ENCODE data around the gene PHF2. TPM values are rescaled to one million over a fixed set of nuclear protein-coding genes. Genes with fewer than 3 reads are reported as not detected.

Gene PHF2
- total and polyA plus RNA-seq, 2 experiments from 2014 or later, result 4.3 to 11.8 TPM

DNA sequence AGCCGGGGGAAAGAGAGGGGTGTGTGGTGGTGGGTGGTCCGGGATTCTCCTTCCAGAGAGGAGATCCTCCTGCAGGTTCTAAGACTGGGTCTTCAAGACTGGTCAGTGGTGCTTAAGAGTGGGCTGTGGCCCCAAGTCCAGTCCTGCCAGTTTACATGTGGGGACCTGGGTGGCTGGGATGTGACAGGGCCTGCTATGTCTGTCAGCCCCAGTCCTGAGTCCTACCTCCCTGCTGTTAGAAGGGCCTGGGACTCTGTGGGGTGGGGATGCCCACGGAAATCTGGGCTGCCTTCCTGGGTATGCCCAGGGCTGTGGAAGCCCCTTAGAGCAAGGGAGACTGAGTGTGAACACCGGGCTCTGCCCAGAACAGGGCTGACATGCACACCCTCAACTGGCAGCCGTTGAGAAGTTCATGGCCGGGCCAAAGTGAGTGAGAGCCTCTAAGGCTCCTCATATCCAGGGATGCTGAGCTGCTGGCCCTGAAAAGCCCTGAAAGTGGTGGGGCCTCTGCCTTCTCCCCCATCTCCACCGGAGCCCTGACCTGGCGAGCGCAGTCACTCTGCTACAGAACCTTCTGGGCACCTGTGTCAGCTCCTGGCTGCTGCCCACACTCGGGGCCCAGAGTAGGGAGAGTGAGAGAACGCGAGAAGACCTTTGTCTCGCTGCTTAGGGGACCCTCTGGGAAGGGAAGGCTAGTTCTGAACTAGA lies 1.7 kb downstream of the PHF2 start:
- peaks cover 51% of the 10 kb centered on the region for H3K4me1 Mint-ChIP-seq
- 0 out of 3 replicates have a peak, but pooled peaks cover 3% of the 10 kb centered on the region for H3K36me3 Mint-ChIP-seq (ENCODE audit: low read depth)
- H3K4me2 ChIP-seq, result peak overlapping the region; percentile 90
- peak overlapping the region; percentile 68 for H3K4me3 ChIP-seq
- H3K27me3 ChIP-seq (ENCODE audit: insufficient read depth), result peaks cover 23% of the 10 kb centered on the region; the same call in 1 of the 2 replicates
- H3K27ac ChIP-seq (ENCODE audit: low read depth), result no peak overlapping the region
- H3F3A ChIP-seq (replicated peaks; ENCODE audit: low read depth), result peaks cover 6% of the 10 kb centered on the region; the same call in 1 of the 2 replicates
- H2AFZ ChIP-seq, result peak overlapping the region; percentile 76; the same call in 1 of the 2 replicates
- no peaks in the 10 kb centered on the region for H3K9me2 ChIP-seq (ENCODE audit: insufficient read depth)
- H3K9me3 Mint-ChIP-seq, result no peaks in the 10 kb centered on the region
- peaks cover 24% of the 10 kb centered on the region for H3K27me3 Mint-ChIP-seq (ENCODE audit: insufficient read depth, low read depth, poor library complexity)
- TF ChIP-seq CREB1 (CRISPR knock-in tag; IDR thresholded peaks at IDR 0.05; ENCODE audit: low read depth), result no peak
- no peak for TF ChIP-seq CTCF (conservative IDR thresholded peaks at IDR 0.05; ENCODE audit: low read depth in 2 of 2)
- TF ChIP-seq EZH2 (IDR thresholded peaks at IDR 0.05; ENCODE audit: low read depth, unreplicated experiment), result no peak
- TF ChIP-seq ZNF331 (CRISPR knock-in tag; IDR thresholded peaks at IDR 0.05; ENCODE audit: low read depth), result no peak
- no peak for TF ChIP-seq STAT1 (IDR thresholded peaks at IDR 0.05; ENCODE audit: unreplicated experiment)
- ATAC-seq (no peak; the same call in 2 of the 3 replicates), DNase-seq (ENCODE audit: low spot score) (no peak)
- H3K36me3 ChIP-seq (ENCODE audit: insufficient read depth), result no peaks in the 10 kb centered on the region
- peak overlapping the region; percentile 82 for H3K4me3 Mint-ChIP-seq
- peaks cover 42% of the 10 kb centered on the region for H3K79me2 ChIP-seq (replicated peaks; ENCODE audit: insufficient read depth)
- peaks cover 12% of the 10 kb centered on the region; the same call in 1 of the 2 replicates for H4K20me1 ChIP-seq (replicated peaks; ENCODE audit: insufficient read depth)
- no peak overlapping the region for H3K27ac Mint-ChIP-seq
- peaks cover 24% of the 10 kb centered on the region for H3K4me1 ChIP-seq (ENCODE audit: insufficient read depth)

GRCh38 chr9:93578844-93579243 lies 2.5 kb downstream of the PHF2 start:
- Histone ChIP-seq H3K4me3 (no peak overlapping the region), H3K4me1 (ENCODE audit: insufficient read depth) (peaks cover 24% of the 10 kb centered on the region), H2AFZ (no peak overlapping the region), H3K4me2 (no peak overlapping the region), H3K79me2 (replicated peaks; ENCODE audit: insufficient read depth) (peaks cover 49% of the 10 kb centered on the region), H3K27ac (ENCODE audit: low read depth) (no peak overlapping the region), H3K9me2 (ENCODE audit: insufficient read depth) (no peaks in the 10 kb centered on the region), H3K36me3 (ENCODE audit: insufficient read depth) (no peaks in the 10 kb centered on the region), H4K20me1 (replicated peaks; ENCODE audit: insufficient read depth) (peaks cover 12% of the 10 kb centered on the region; the same call in 1 of the 2 replicates), H3K27me3 (ENCODE audit: insufficient read depth) (peaks cover 23% of the 10 kb centered on the region; the same call in 1 of the 2 replicates), H3F3A (replicated peaks; ENCODE audit: low read depth) (peaks cover 6% of the 10 kb centered on the region; the same call in 1 of the 2 replicates)
- H3K36me3 Mint-ChIP-seq (ENCODE audit: low read depth), result 0 out of 3 replicates have a peak, but pooled peaks cover 3% of the 10 kb centered on the region
- peaks cover 22% of the 10 kb centered on the region for H3K27me3 Mint-ChIP-seq (ENCODE audit: insufficient read depth, low read depth, poor library complexity)
- TF ChIP-seq CTCF (conservative IDR thresholded peaks at IDR 0.05; ENCODE audit: low read depth in 2 of 2) (no peak), JUNB (IDR thresholded peaks at IDR 0.05; ENCODE audit: unreplicated experiment) (no peak), EZH2 (IDR thresholded peaks at IDR 0.05; ENCODE audit: low read depth, unreplicated experiment) (no peak), ZNF331 (CRISPR knock-in tag; IDR thresholded peaks at IDR 0.05; ENCODE audit: low read depth) (no peak), STAT1 (IDR thresholded peaks at IDR 0.05; ENCODE audit: unreplicated experiment) (no peak), EZH2phosphoT487 (IDR thresholded peaks at IDR 0.05; ENCODE audit: unreplicated experiment) (no peak)
- TF ChIP-seq, protein P1, sequence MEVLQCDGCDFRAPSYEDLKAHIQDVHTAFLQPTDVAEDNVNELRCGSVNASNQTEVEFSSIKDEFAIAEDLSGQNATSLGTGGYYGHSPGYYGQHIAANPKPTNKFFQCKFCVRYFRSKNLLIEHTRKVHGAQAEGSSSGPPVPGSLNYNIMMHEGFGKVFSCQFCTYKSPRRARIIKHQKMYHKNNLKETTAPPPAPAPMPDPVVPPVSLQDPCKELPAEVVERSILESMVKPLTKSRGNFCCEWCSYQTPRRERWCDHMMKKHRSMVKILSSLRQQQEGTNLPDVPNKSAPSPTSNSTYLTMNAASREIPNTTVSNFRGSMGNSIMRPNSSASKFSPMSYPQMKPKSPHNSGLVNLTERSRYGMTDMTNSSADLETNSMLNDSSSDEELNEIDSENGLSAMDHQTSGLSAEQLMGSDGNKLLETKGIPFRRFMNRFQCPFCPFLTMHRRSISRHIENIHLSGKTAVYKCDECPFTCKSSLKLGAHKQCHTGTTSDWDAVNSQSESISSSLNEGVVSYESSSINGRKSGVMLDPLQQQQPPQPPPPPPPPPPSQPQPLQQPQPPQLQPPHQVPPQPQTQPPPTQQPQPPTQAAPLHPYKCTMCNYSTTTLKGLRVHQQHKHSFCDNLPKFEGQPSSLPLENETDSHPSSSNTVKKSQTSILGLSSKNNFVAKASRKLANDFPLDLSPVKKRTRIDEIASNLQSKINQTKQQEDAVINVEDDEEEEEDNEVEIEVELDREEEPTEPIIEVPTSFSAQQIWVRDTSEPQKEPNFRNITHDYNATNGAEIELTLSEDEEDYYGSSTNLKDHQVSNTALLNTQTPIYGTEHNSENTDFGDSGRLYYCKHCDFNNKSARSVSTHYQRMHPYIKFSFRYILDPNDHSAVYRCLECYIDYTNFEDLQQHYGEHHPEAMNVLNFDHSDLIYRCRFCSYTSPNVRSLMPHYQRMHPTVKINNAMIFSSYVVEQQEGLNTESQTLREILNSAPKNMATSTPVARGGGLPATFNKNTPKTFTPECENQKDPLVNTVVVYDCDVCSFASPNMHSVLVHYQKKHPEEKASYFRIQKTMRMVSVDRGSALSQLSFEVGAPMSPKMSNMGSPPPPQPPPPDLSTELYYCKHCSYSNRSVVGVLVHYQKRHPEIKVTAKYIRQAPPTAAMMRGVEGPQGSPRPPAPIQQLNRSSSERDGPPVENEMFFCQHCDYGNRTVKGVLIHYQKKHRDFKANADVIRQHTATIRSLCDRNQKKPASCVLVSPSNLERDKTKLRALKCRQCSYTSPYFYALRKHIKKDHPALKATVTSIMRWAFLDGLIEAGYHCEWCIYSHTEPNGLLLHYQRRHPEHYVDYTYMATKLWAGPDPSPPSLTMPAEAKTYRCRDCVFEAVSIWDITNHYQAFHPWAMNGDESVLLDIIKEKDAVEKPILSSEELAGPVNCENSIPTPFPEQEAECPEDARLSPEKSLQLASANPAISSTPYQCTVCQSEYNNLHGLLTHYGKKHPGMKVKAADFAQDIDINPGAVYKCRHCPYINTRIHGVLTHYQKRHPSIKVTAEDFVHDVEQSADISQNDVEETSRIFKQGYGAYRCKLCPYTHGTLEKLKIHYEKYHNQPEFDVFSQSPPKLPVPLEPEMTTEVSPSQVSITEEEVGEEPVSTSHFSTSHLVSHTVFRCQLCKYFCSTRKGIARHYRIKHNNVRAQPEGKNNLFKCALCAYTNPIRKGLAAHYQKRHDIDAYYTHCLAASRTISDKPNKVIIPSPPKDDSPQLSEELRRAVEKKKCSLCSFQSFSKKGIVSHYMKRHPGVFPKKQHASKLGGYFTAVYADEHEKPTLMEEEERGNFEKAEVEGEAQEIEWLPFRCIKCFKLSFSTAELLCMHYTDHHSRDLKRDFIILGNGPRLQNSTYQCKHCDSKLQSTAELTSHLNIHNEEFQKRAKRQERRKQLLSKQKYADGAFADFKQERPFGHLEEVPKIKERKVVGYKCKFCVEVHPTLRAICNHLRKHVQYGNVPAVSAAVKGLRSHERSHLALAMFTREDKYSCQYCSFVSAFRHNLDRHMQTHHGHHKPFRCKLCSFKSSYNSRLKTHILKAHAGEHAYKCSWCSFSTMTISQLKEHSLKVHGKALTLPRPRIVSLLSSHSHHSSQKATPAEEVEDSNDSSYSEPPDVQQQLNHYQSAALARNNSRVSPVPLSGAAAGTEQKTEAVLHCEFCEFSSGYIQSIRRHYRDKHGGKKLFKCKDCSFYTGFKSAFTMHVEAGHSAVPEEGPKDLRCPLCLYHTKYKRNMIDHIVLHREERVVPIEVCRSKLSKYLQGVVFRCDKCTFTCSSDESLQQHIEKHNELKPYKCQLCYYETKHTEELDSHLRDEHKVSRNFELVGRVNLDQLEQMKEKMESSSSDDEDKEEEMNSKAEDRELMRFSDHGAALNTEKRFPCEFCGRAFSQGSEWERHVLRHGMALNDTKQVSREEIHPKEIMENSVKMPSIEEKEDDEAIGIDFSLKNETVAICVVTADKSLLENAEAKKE (CRISPR knock-in tag; IDR thresholded peaks at IDR 0.05), result no peak
- no peaks in the 10 kb centered on the region for H3K9me3 Mint-ChIP-seq
- DNase-seq (ENCODE audit: low spot score), result no peak
- H3K27ac Mint-ChIP-seq, result no peak overlapping the region
- no peak overlapping the region; the same call in 2 of the 3 replicates for H3K4me3 Mint-ChIP-seq
- ATAC-seq, result no peak
- peaks cover 49% of the 10 kb centered on the region for H3K4me1 Mint-ChIP-seq
